HG03139 (cell line): Measurements from ENCODE around the gene CXorf58.
"Not testable (repeated sequence)": the region's sequence is repeated elsewhere in the genome, so short reads cannot be mapped to it uniquely, and the experiment has no call there.

Experiments used
- ATAC-seq: cut with Tn5 transposase; IDR thresholded peaks from one replicate; pipeline ENCODE4 v1.9.1; 2021; ENCODE audit not compliant: unreplicated experiment

Gene CXorf58

DNA sequence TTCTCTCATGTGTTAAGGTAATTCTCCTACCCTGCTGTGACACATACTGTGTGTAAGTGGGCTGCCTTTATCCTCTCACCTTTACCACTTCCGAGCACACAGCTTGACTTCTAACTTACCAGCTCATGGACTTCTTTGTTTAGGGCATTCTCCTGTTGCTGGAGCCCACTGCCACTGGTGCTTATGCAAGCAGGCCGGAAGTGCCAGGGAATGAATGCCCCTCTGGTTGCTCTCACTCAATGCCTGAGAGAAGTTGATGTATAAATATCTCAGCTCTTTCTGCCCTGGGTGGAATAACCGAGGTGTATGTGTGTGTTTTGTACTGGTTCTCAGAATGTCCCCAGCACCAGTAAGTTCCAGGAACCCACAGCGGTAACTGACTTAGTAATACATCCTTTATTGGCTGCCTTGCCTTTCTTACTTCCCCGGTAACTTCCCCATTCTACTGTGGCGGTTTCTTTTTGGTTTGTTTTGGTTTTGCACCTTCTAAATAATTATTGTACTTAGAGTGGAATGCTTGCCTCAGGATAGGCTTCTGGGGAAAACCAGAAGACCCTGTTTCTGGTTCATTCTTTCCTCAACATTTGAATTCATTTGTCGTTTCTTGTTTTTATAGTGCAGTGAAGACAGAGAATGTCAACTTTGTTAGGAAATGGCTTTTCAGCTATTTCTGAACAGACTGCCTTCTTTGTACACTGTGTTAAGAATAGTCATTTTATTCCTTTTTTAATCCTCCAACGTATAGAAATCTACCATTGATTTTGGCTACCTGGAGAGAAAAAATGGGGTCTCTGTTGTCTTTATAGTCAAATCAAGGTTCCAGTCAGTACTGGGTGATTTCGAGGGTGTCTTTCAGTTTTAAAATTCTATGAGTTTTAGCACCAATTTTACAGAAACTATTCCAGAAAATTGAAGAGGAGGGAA, 45.4 kb downstream of the CXorf58 start:
- peak; percentile 88 for ATAC-seq

- no peak for ATAC-seq
Observed at GRCh38 chrX:23953908-23954269, 46.1 kb downstream of the CXorf58 start.

- no peak for ATAC-seq
Observed at GRCh38 chrX:23954396-23954795, 46.6 kb downstream of the CXorf58 start.

DNA sequence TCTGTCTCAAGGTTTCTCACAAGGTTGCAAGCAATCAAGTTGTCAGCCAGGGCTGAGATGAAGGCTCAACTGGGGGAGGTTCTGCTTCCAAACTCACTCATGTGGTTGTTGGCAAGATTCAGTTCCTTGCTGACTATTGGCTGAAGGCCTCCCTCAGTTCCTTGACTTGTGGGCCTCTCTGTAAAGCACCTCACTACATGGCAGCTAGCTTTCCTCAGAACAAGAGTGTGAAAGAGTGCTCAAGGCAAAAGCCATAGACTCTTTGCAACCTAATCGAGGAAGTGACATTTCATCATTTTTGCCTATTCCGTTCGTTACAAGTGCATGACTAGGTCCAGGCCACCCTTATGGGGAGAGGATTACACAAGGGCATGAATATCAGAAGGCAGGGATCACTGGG, 52.0 kb downstream of the CXorf58 start:
- ATAC-seq: no peak

- no peak for ATAC-seq
Observed at GRCh38 chrX:23964191-23964590, 56.4 kb downstream of the CXorf58 start.

GRCh38 chrX:23965630-23966029, 57.8 kb downstream of the CXorf58 start:
- not testable (repeated sequence) for ATAC-seq

GRCh38 chrX:23978491-23978890, 70.7 kb downstream of the CXorf58 start:
- ATAC-seq: no peak

DNA sequence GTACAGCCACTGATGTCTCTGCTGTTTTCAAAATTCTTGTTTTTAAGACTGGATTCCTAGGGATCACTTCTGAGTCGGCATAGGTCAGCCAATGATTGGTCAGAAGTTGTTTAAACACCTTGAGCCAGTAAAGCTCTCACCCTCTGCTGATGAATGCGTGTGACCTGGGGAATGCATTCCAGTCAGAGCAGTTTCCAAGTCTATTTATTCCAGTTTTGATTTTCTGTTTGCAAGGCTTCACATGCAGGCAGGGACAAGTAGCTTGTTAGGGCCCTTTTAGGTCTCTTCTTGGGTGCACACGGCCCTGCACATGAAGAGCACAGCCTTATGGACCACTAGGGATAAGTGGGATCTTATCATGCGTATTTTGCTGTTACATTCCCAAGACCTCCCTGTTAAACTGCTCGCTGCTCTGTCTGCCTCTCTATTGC, 72.2 kb downstream of the CXorf58 start:
- no peak for ATAC-seq

- ATAC-seq: no peak
Observed at GRCh38 chrX:23981222-23981621, 73.4 kb downstream of the CXorf58 start.

- ATAC-seq: no peak
Observed at GRCh38 chrX:23981711-23982110, 73.9 kb downstream of the CXorf58 start.

GRCh38 chrX:23982891-23983290, 75.1 kb downstream of the CXorf58 start:
- no peak for ATAC-seq
